ENCODE measurements around the gene SLC26A8. TPM values are rescaled to one million over a fixed set of nuclear protein-coding genes. Genes with fewer than 3 reads are reported as not detected.

SLC26A8 gene
- total RNA-seq, 1 experiment from 2014 or later = not detected

DNA sequence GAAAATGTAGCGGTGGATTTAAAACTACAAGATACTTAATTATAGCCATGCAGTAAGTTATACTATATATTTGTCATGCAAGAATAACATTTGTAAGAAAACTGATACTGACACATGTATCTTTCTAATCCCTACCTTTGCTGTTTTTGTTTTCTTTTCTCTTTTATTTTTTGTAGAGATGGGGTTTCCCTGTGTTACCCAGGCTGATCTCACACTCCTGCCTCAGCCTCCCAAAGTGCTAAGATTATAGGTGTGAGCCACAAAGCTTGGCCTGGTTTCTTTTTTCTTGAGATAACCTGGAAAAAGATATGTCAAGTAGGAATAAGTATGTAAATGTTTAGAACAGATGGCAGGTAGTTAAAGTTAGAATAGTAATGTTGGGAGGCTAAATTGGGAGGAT lies 47.3 kb upstream of the SLC26A8 start:
- Histone ChIP-seq H4K20me1 (ENCODE audit: insufficient read depth) (peaks cover 15% of the 10 kb centered on the region; the same call in 1 of the 2 replicates), H3K4me1 (replicated peaks; ENCODE audit: insufficient read depth) (no peaks in the 10 kb centered on the region), H3K36me3 (ENCODE audit: low read depth) (peaks cover 5% of the 10 kb centered on the region; the same call in 1 of the 2 replicates), H3K27ac (no peak overlapping the region), H3K79me2 (ENCODE audit: low read depth) (peaks cover 58% of the 10 kb centered on the region), H3K27me3 (ENCODE audit: insufficient read depth, low read depth) (no peaks in the 10 kb centered on the region), H2AFZ (no peak overlapping the region), H3K4me2 (no peak overlapping the region), H3F3A (ENCODE audit: insufficient read depth, low read depth) (peaks cover 5% of the 10 kb centered on the region; the same call in 1 of the 2 replicates), H3K4me3 (no peak overlapping the region), H3K9me3 (ENCODE audit: insufficient read depth, low read depth) (no peaks in the 10 kb centered on the region), H3K9me2 (ENCODE audit: insufficient read depth) (no peaks in the 10 kb centered on the region)
- ChIA-PET CTCF (no interaction called here), POLR2A (ENCODE audit: unreplicated experiment) (no interaction called here)
- no peak for DNase-seq
- BruUV-seq (replicated peaks) = no TSS peak
- no peak for TF ChIP-seq EZH2 (IDR thresholded peaks at IDR 0.05; ENCODE audit: low read depth)
- TF ChIP-seq CTCF (conservative IDR thresholded peaks at IDR 0.05) = no peak
- intact Hi-C loops (cut with micrococcal nuclease; ENCODE audit: unreplicated experiment) = no loop called here

- DNase-seq = peak in 1 of 2 experiments; percentile 39
- Histone ChIP-seq H3K9me3 (ENCODE audit: insufficient read depth, low read depth) (no peaks in the 10 kb centered on the region), H3K79me2 (ENCODE audit: low read depth) (peaks cover 62% of the 10 kb centered on the region), H3K4me3 (no peak overlapping the region), H4K20me1 (ENCODE audit: insufficient read depth) (peaks cover 20% of the 10 kb centered on the region; the same call in 1 of the 2 replicates), H2AFZ (no peak overlapping the region), H3K9me2 (ENCODE audit: insufficient read depth) (no peaks in the 10 kb centered on the region), H3K36me3 (ENCODE audit: low read depth) (peaks cover 5% of the 10 kb centered on the region; the same call in 1 of the 2 replicates), H3K27ac (no peak overlapping the region), H3K4me2 (no peak overlapping the region), H3F3A (ENCODE audit: insufficient read depth, low read depth) (peaks cover 5% of the 10 kb centered on the region; the same call in 1 of the 2 replicates), H3K4me1 (replicated peaks; ENCODE audit: insufficient read depth) (no peaks in the 10 kb centered on the region), H3K27me3 (ENCODE audit: insufficient read depth, low read depth) (no peaks in the 10 kb centered on the region)
- ChIA-PET POLR2A (ENCODE audit: unreplicated experiment) (no interaction called here), CTCF (interaction anchor here (0.6 to 0.7 kb wide), 2 partner anchors 48 to 50 kb away, joined by 4 read pairs; no protein-coding TSS in a partner anchor)
- no peak for TF ChIP-seq CTCF (conservative IDR thresholded peaks at IDR 0.05)
- no peak for TF ChIP-seq EZH2 (IDR thresholded peaks at IDR 0.05; ENCODE audit: low read depth)
- intact Hi-C loops (cut with micrococcal nuclease; ENCODE audit: unreplicated experiment) = no loop called here
- BruUV-seq (replicated peaks) = no TSS peak
Observed at GRCh38 chr6:36071281-36071680, 46.8 kb upstream of the SLC26A8 start.

DNA sequence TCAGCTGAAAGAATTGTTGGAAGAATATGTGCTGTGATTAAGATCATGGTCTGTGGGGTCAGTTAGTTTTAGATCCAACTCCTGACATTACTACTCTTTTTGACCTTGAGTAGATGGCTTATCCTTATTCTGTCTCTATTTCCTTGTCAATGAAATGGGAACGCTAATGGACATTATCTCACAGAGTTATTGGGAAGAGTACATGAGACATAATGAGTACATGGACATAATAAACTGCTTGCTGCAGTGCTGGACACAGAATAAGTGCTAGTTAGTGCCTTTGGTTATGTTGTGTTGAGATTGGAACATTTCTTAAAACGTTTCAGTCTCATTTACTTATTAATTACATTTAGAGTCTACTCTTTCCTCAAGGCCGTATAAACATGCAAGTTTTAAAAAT lies 45.8 kb upstream of the SLC26A8 start:
- ChIA-PET POLR2A (ENCODE audit: unreplicated experiment) (interaction anchor here (0.6 kb wide), 1 partner anchor 18 kb away, joined by 6 read pairs; no protein-coding TSS in a partner anchor), CTCF (no interaction called here)
- H3K27ac ChIP-seq = no peak overlapping the region
- no peaks in the 10 kb centered on the region for H3K9me2 ChIP-seq (ENCODE audit: insufficient read depth)
- no peak for TF ChIP-seq CTCF (conservative IDR thresholded peaks at IDR 0.05)
- TF ChIP-seq EZH2 (IDR thresholded peaks at IDR 0.05; ENCODE audit: low read depth) = no peak
- no peaks in the 10 kb centered on the region for H3K36me3 ChIP-seq (ENCODE audit: low read depth)
- no peak for DNase-seq
- H3K9me3 ChIP-seq (ENCODE audit: insufficient read depth, low read depth) = no peaks in the 10 kb centered on the region
- no peak overlapping the region for H3K4me2 ChIP-seq
- H3K79me2 ChIP-seq (ENCODE audit: low read depth) = peaks cover 73% of the 10 kb centered on the region
- no peaks in the 10 kb centered on the region for H3K27me3 ChIP-seq (ENCODE audit: insufficient read depth, low read depth)
- H3K4me3 ChIP-seq = no peak overlapping the region
- H3K4me1 ChIP-seq (replicated peaks; ENCODE audit: insufficient read depth) = peaks cover 1% of the 10 kb centered on the region
- no TSS peak for BruUV-seq (replicated peaks)
- H4K20me1 ChIP-seq (ENCODE audit: insufficient read depth) = peaks cover 17% of the 10 kb centered on the region; the same call in 1 of the 2 replicates
- intact Hi-C loops (cut with micrococcal nuclease; ENCODE audit: unreplicated experiment) = no loop called here
- H3F3A ChIP-seq (ENCODE audit: insufficient read depth, low read depth) = peaks cover 5% of the 10 kb centered on the region; the same call in 1 of the 2 replicates
- no peak overlapping the region for H2AFZ ChIP-seq
